DMS79 (cell line): ENCODE data around the gene RCE1.

Source experiments
- DNase-seq: peaks from one replicate; lab custom pipeline; 2025; lab: John Stamatoyannopoulos, UW

The RCE1 gene

GRCh38 chr11:66886671-66887221 is 43.5 kb downstream of the RCE1 start:
- no peak for DNase-seq

GRCh38 chr11:66887526-66887925 is 44.3 kb downstream of the RCE1 start:
- no peak for DNase-seq

- DNase-seq: no peak
These were observed 45.0 kb downstream of the RCE1 start for GRCh38 chr11:66888282-66888681.

- DNase-seq: no peak
These were observed 46.7 kb downstream of the RCE1 start for GRCh38 chr11:66889960-66890359.

GRCh38 chr11:66891851-66892660 is 48.8 kb downstream of the RCE1 start:
- DNase-seq: no peak

- no peak for DNase-seq
These were observed 49.7 kb downstream of the RCE1 start for GRCh38 chr11:66892911-66893310.

GRCh38 chr11:66894141-66894540 is 50.9 kb downstream of the RCE1 start:
- DNase-seq: no peak
